ENCODE measurements around the gene LPXN. TPM values are rescaled to one million over a fixed set of nuclear protein-coding genes. Genes with fewer than 3 reads are reported as not detected.

LPXN gene
- total and polyA plus RNA-seq, 10 of the 15 experiments (the other 5 are each of a cell fraction or from before 2014, with no cell fraction given) = 131 to 349 (median 201) TPM

GRCh38 chr11:58591659-58592058 lies 16.0 kb upstream of the LPXN start (continued):
- TF ChIP-seq ZNF592 (IDR thresholded peaks at IDR 0.05) = no peak

DNA sequence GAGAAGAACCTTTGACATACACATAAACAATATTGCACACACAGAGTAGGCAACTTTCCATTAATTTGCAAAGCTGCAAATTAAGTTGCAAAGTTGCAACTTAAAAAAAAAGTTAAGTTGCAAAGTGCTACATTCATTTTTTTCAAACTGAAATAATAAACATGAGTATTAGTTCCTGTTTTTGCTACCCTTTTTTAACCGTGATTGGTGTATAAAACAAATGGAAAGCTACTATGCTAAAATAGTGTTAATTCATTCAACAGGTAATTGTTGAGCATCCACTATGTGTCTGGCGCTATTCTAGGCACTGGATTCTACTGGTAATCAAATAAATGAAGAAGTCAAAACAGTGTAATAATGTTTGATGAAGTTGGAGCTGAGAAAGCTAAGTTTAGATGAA lies 11.3 kb upstream of the LPXN start:
- peak; percentile 6 for ATAC-seq
- intact Hi-C loops (cut with micrococcal nuclease; ENCODE audit: unreplicated experiment) = no loop called here
- H3K4me1 ChIP-seq (ENCODE audit: control insufficient read depth, insufficient read depth, low read length) = peaks cover 12% of the 10 kb centered on the region; the same call in 1 of the 2 replicates
- BruUV-seq (replicated peaks) = no TSS peak
- peak; percentile 69; the same call in 1 of the 2 replicates for TF ChIP-seq ZNF384 (IDR thresholded peaks at IDR 0.05; ENCODE audit: borderline replicate concordance, low read depth, low read length)
- TF ChIP-seq, protein P1, sequence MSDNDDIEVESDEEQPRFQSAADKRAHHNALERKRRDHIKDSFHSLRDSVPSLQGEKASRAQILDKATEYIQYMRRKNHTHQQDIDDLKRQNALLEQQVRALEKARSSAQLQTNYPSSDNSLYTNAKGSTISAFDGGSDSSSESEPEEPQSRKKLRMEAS (IDR thresholded peaks at IDR 0.05; ENCODE audit: low read depth, low read length) = no peak
- no peak for DNase-seq (ENCODE audit: low read depth, low spot score)
- peak overlapping the region; percentile 43; the same call in 1 of the 2 replicates for H3K4me2 ChIP-seq (ENCODE audit: control insufficient read depth, insufficient read depth)
- FAIRE-seq = no peak
- in situ Hi-C loops (cut with MboI) = loop anchor here (25.0 kb wide), 2 partner anchors 1075 to 1250 kb away; partner anchors contain the start of genes P2RX3, PATL1 and SSRP1
- H2AFZ ChIP-seq (ENCODE audit: control insufficient read depth, low read depth, low read length) = no peak overlapping the region
- ChIA-PET SMC1A (ENCODE audit: uncharacterized antibody, unreplicated experiment) (interaction anchor here (0.6 to 2.7 kb wide), 8 partner anchors 10 to 956 kb away, joined by 3 to 10 read pairs (median 4); no protein-coding TSS in a partner anchor), RAD21 (ENCODE audit: unreplicated experiment) (interaction anchor here (1.1 to 2.8 kb wide), 4 partner anchors 10 to 924 kb away, joined by 3 to 11 read pairs (median 4); no protein-coding TSS in a partner anchor), CTCF (interaction anchor here (0.9 to 5.3 kb wide), 6 partner anchors 10 to 42 kb away, joined by 4 to 32 read pairs (median 12); partner anchors contain the start of gene LPXN), POLR2A (interaction anchor here (1.5 to 1.8 kb wide), 2 partner anchors 9 to 10 kb away, joined by 5 read pairs; no protein-coding TSS in a partner anchor)
- H4K20me1 ChIP-seq (ENCODE audit: control insufficient read depth, insufficient read depth) = no peaks in the 10 kb centered on the region
- no peak overlapping the region for H3K9ac ChIP-seq (ENCODE audit: control insufficient read depth, insufficient read depth, low read length)
- H3K4me3 ChIP-seq = peak overlapping the region; percentile 2; the same call in 1 of the 2 replicates
- WGBS (ENCODE audit: insufficient coverage, insufficient replicate concordance, low lambda C conversion rate, missing lambda C conversion rate) = 48% methylated on average over 2 of the region's 2 CpGs
- H3K27me3 ChIP-seq (replicated peaks in 1 of 2; ENCODE audit: control insufficient read depth in 2 of 2, insufficient read depth in 2 of 2, low read length in 1 of 2) = no peaks in the 10 kb centered on the region
- peaks cover 0 to 5% of the 10 kb centered on the region in 2 experiments; a peak in 3 of 4 replicates for H3K36me3 ChIP-seq (ENCODE audit: control insufficient read depth in 2 of 2, insufficient read depth in 2 of 2, low read length in 1 of 2)
- peaks cover 97% of the 10 kb centered on the region for H3K79me2 ChIP-seq (ENCODE audit: control insufficient read depth, insufficient read depth, low read length)
- no peaks in the 10 kb centered on the region for H3K9me3 ChIP-seq (replicated peaks; ENCODE audit: control insufficient read depth, insufficient read depth, low read length)
- H3K27ac ChIP-seq (ENCODE audit: control insufficient read depth, insufficient read depth) = no peak overlapping the region

Measured in GM12878 (cell line).